KMS-11 (cell line): ENCODE measurements around the gene NRG3.

ENCODE experiments used
- H2AFZ ChIP-seq: fragments of 200-600 bp; sonication (generic); 2 replicates; pipeline ENCODE4 v1.6.1; 2016; ENCODE audit warnings: antibody characterized with exemption, mixed run types, low read depth
- H3K27ac ChIP-seq: fragments of 200-600 bp; sonication (generic); 2 replicates; pipeline ENCODE4 v1.6.1; 2016; ENCODE audit warnings: mild to moderate bottlenecking, mixed run types
- H3K27me3 ChIP-seq: fragments of 200-600 bp; sonication (generic); 2 replicates; pipeline ENCODE4 v1.6.1; 2017; ENCODE audit warnings: mild to moderate bottlenecking, low read depth, mixed run types, moderate library complexity; ENCODE audit not compliant: insufficient read depth
- H3K36me3 ChIP-seq: fragments of 200-600 bp; sonication (generic); 2 replicates; pipeline ENCODE4 v1.6.1; 2017; ENCODE audit warnings: mild to moderate bottlenecking, mixed run types; ENCODE audit not compliant: insufficient read depth
- H3K4me1 ChIP-seq: fragments of 200-600 bp; sonication (generic); 2 replicates; pipeline ENCODE4 v1.6.1; 2016; ENCODE audit warnings: mild to moderate bottlenecking, low read depth, mixed run types; ENCODE audit not compliant: poor library complexity, severe bottlenecking
- H3K4me2 ChIP-seq: fragments of 200-600 bp; sonication (generic); 2 replicates; pipeline ENCODE4 v1.7.0; 2016; ENCODE audit warnings: mild to moderate bottlenecking, mixed run types
- H3K4me3 ChIP-seq: fragments of 200-600 bp; sonication (generic); IDR thresholded peaks from 2 replicates; pipeline ENCODE4 v1.6.1; 2017; ENCODE audit warnings: low read depth, low read length, mixed read lengths; ENCODE audit not compliant: insufficient read depth
- H3K79me2 ChIP-seq: fragments of 200-600 bp; sonication (generic); 2 replicates; pipeline ENCODE4 v1.6.1; 2016; ENCODE audit warnings: low read depth, mixed run types; ENCODE audit not compliant: insufficient read depth
- H3K9ac ChIP-seq: fragments of 200-600 bp; sonication (generic); 2 replicates; pipeline ENCODE4 v1.6.1; 2016; ENCODE audit warnings: mild to moderate bottlenecking, mixed run types
- H4K20me1 ChIP-seq: fragments of 200-600 bp; sonication (generic); 2 replicates; pipeline ENCODE4 v1.6.1; 2016; ENCODE audit warnings: mild to moderate bottlenecking, mixed run types; ENCODE audit not compliant: insufficient read depth
- TF ChIP-seq, protein P1 (sequence below): fragments of 200-600 bp; sonication (generic); conservative IDR thresholded peaks from 2 replicates; pipeline ENCODE4 v1.6.1; 2017; ENCODE audit warnings: low read depth, mild to moderate bottlenecking, antibody characterized with exemption, low read length, moderate library complexity, mixed read lengths

Gene NRG3

DNA sequence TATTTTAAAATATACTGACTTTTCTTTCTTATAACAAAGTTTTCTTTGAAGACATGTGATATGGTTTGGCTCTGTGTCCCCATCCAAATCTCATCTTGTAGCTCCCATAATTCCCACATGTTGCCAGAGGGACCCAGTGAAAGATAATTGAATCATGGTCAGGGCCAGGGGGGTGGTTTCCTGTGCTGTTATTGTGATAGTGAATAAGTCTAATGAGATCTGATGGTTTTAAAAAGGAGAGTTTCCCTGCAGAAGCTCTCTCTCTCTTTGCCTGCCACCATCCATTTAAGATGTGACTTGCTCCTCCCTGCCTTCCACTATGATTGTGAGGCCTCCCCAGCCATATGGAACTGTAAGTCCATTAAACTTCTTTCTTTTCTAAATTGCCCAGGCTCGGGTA, 768.1 kb downstream of the NRG3 start:
- no peaks in the 10 kb centered on the region for H3K36me3 ChIP-seq
- H3K27ac ChIP-seq: no peak overlapping the region
- H4K20me1 ChIP-seq: no peaks in the 10 kb centered on the region
- TF ChIP-seq, protein P1, sequence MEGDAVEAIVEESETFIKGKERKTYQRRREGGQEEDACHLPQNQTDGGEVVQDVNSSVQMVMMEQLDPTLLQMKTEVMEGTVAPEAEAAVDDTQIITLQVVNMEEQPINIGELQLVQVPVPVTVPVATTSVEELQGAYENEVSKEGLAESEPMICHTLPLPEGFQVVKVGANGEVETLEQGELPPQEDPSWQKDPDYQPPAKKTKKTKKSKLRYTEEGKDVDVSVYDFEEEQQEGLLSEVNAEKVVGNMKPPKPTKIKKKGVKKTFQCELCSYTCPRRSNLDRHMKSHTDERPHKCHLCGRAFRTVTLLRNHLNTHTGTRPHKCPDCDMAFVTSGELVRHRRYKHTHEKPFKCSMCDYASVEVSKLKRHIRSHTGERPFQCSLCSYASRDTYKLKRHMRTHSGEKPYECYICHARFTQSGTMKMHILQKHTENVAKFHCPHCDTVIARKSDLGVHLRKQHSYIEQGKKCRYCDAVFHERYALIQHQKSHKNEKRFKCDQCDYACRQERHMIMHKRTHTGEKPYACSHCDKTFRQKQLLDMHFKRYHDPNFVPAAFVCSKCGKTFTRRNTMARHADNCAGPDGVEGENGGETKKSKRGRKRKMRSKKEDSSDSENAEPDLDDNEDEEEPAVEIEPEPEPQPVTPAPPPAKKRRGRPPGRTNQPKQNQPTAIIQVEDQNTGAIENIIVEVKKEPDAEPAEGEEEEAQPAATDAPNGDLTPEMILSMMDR: no peak
- no peaks in the 10 kb centered on the region for H3K4me1 ChIP-seq
- H3K27me3 ChIP-seq: no peaks in the 10 kb centered on the region
- H2AFZ ChIP-seq: no peak overlapping the region
- no peak overlapping the region for H3K9ac ChIP-seq
- H3K4me3 ChIP-seq: no peak overlapping the region
- no peaks in the 10 kb centered on the region for H3K79me2 ChIP-seq
- H3K4me2 ChIP-seq: no peak overlapping the region

DNA sequence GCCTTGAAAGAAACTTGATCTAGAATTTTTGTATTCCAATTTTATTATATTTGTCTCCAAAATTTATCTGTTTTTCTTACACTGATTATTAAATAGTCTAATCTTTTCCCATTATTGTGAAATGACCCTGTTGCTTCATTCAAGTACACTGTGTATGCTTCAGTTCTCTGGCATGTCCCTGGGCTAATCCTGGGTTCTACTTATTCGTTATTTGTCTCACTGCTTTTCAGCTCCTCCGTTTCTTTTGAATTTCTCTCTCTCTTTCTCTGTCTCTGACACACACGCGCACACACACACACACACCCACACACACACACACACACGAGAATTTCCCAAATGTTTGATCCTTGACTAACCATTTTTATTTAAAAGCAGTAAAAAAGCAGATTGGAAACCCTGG, 768.6 kb downstream of the NRG3 start:
- no peaks in the 10 kb centered on the region for H3K36me3 ChIP-seq
- no peak overlapping the region for H3K4me3 ChIP-seq
- no peak overlapping the region for H2AFZ ChIP-seq
- H3K9ac ChIP-seq: no peak overlapping the region
- TF ChIP-seq, protein P1: no peak
- no peak overlapping the region for H3K27ac ChIP-seq
- no peaks in the 10 kb centered on the region for H4K20me1 ChIP-seq
- H3K79me2 ChIP-seq: no peaks in the 10 kb centered on the region
- no peak overlapping the region for H3K4me2 ChIP-seq
- H3K4me1 ChIP-seq: no peaks in the 10 kb centered on the region
- no peaks in the 10 kb centered on the region for H3K27me3 ChIP-seq

DNA sequence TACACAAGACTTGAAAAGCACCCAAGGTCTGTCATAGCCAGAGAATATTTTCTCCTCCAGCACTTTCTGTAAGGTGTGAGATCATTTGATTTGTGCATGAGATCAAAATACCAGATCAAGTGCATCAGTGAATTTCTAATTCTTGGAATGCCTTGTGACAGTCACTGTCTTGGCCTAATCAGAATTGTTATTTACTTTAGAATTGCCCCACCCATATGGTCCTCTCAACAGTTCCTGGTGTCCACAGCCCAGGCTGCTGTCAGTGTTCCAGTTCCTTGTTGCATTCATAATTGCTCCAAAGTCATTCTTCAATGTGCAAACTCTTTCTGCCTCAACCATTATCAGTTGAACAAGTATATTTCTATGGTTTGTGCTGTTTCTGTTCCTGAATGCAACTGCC, 770.2 kb downstream of the NRG3 start:
- TF ChIP-seq, protein P1: no peak
- no peak overlapping the region for H3K9ac ChIP-seq
- no peaks in the 10 kb centered on the region for H3K79me2 ChIP-seq
- H3K4me1 ChIP-seq: no peaks in the 10 kb centered on the region
- no peaks in the 10 kb centered on the region for H3K27me3 ChIP-seq
- H4K20me1 ChIP-seq: no peaks in the 10 kb centered on the region
- no peak overlapping the region for H3K4me3 ChIP-seq
- no peaks in the 10 kb centered on the region for H3K36me3 ChIP-seq
- no peak overlapping the region for H3K27ac ChIP-seq
- H2AFZ ChIP-seq: no peak overlapping the region
- H3K4me2 ChIP-seq: no peak overlapping the region

DNA sequence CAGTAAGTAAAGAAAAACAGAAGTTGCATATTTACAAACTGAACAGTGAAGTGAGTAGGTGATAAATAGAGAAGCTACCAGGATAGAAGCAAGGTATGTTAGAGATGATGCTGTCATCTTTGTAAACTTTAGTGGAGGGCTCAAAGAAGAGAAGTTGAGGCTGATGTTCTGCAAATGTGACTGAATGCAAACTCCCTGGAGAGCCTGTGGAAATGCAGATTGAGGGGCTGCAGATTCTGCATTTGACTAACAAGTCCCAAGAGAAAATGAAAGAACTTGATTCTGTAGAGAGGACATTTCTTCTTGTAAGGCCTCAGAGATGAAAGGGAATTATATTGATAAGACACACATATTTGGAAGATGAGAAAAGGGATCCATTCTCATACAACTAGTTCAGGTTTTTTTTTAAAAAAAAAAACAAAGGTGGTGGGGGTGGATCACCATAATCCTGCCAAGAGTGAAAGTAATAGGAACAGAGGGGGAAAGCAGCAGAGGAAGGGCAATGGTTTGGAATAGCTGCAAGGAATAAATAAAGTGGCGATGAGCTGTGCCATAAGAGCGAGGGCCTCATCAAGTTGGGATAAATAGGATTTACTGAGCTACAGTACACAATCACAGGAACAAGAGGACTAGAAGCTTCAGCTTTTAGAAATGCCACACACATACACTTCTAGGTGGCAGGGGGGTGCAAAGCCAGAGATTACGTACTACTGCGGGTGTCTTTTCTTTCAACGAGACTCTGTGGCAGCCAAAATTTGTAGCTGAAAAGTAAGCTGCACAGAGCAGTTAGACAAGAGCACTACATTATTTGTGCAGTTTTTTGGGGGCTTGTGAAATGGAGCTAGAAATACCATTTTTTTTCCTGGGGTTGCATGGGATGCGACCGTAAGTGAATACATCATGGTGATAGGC, 778.5 kb downstream of the NRG3 start:
- Histone ChIP-seq H2AFZ (no peak overlapping the region), H3K4me2 (no peak overlapping the region), H3K9ac (no peak overlapping the region), H4K20me1 (no peaks in the 10 kb centered on the region), H3K27ac (no peak overlapping the region), H3K4me3 (no peak overlapping the region), H3K4me1 (no peaks in the 10 kb centered on the region), H3K36me3 (no peaks in the 10 kb centered on the region), H3K27me3 (no peaks in the 10 kb centered on the region), H3K79me2 (no peaks in the 10 kb centered on the region)
- TF ChIP-seq, protein P1: no peak
